ENCODE data around the gene ILF3. TPM values are rescaled to one million over a fixed set of nuclear protein-coding genes. Genes with fewer than 3 reads are reported as not detected.

ILF3 gene
- 387 and 396 TPM in 2 replicates for total RNA-seq

DNA sequence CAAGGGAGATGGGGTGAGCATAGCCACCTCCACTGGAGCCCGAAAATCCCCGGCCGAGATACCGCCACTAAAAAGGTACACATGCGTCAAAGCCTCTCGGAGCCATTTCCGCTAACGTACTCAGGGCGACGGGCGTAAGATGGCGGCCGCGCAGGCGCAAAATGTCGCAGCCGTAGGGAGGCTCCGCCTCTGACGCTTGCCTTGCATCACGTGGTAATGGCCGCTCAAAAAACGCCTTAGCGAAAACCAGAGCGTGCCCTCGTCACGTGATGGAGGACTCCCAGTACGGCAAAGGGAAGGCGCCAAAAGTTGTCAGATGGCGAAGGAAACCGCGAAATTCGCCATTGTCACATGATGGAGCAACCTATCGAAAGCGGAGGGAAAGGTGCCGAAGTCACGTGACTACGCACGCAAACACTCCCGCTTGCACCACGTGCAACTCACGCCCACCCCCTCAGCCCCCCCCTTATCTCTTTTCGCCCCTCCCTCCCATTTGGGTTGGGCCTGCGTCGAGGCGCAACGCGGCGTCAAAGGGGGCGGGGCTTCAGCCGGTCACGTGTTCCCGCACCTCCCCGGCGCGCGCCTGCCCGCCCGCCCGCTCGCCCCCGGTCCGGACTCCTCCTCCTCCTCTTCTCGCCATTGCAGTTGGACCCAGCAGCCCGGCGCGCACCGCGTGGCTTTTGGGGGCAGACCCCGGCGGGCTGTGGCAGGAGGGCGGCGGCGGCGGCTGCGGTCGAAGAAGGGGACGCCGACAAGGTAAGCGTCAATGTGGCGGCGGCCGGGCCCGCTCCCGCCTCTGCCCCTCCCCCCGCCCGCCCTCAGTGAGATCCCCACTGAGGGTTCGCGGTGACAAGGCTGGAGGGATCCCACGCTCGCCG is at the start of gene ILF3:
ILF3 (plus strand) TSS at position 615 of the 878 bp plus-strand sequence. CDS start 16,260 bp downstream, outside the sequence.
- intact Hi-C loops (cut with micrococcal nuclease) = loop anchor here (1.0 to 10.0 kb wide), 18 partner anchors 41 to 781 kb away; partner anchors contain the start of genes CARM1, CDC37, DNMT1 and ODAD3

DNA sequence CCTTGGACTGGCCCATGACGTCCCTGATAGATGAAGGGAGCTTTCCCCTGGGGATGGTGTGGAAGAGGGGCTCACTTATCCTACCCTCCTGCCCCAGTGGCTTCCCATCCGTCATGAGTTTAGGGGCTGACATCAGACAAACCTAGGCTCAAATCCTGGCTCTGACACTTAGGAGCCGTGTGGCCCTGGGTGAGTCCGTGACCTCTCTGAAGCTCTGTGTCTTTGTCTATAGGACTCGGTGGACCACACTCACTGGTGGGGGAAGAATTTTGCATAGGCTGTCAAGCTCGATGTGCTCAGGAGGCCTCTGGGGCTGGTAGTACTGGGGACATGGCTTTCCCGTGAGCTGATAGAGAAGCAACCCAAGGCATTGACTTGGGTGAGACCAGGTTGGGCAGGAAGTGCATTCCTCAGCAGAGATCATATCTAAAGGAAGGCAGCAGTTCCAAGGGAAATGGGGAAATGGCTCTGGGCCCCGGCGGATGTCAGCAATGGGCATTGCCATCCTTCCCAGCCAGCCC is 49.6 kb upstream of the ILF3 start:
- intact Hi-C loops (cut with micrococcal nuclease) = loop anchor here (1.0 kb wide), 2 partner anchors 20 to 23 kb away; no protein-coding TSS in a partner anchor

DNA sequence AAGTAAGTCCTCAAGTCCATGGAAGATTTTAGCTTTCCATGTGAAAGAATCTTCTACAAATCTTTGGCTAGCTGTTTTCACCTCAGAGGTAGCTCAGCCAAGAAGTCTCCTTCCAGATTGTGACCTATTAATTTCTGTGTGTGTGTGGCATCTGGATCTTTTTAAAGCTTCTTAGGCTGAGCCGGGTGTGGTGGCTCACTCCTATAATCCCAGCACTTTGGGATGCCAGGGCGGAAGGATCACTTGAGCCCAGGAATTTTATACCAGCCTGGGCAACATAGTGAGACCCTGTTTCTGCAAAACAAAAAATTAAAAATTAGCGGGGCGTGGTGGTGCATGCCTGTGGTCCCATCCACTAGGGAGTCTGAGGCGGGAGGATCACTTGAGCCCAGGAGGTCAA is 42.2 kb upstream of the ILF3 start:
- intact Hi-C loops (cut with micrococcal nuclease) = no loop called here

DNA sequence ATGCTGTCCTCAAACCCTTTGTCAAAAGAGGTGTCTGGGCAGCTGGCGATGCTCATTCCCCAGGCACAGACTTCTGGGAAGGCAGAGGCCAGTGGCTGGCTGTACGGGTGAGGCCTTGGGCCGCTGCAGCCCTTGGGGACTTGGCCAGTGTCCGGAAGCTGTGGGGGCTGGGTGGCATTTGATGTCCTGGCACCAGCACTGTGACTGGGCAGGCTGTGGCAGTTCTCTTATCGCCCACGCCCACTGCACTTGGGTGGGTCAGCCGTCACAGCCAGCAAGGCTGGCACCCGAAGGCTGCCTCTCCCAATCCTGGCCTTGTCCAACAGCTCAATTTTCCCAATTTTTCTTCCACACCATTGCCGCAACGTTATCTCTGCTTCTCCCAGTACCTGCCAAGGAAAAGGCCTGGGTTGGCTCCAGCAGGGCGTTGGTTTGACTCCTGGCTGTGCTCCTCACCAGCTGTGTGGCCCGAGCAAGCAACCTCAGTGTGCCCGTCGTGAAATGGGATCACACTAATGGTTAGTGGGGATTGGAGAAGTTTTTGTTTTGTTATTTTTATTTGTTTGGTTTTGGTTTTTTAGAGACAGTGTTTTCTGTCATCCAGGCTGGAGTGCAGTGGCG is 41.5 kb upstream of the ILF3 start:
- intact Hi-C loops (cut with micrococcal nuclease) = no loop called here

DNA sequence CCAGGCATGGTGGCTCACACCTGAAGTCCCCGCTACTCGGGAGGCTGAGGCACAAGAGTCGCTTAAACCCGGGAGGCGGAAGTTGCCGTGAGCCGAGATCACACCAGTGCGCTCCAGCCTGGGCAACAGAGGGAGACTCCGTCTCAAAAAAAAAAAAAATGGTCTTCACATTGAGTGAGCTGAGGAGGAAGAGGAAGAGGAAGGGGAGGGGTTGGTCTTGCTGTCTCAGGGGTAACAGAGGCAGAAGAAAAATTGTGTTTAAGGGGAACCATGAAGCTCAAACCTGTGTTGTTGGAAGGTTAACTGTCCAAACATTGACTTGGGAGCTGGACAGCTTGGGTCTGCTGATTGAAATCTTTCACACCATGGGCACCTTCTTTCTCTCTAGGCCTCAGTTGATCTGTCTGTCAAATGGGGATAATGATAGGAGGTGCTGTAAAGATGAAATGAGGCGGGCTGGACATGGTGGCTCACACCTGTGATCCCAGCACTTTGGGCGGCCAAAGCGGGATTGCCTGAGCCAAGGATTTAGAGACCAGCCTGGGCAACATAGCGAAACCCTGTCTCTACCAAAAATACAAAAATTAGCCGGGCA is 38.6 kb upstream of the ILF3 start:
- intact Hi-C loops (cut with micrococcal nuclease) = no loop called here

DNA sequence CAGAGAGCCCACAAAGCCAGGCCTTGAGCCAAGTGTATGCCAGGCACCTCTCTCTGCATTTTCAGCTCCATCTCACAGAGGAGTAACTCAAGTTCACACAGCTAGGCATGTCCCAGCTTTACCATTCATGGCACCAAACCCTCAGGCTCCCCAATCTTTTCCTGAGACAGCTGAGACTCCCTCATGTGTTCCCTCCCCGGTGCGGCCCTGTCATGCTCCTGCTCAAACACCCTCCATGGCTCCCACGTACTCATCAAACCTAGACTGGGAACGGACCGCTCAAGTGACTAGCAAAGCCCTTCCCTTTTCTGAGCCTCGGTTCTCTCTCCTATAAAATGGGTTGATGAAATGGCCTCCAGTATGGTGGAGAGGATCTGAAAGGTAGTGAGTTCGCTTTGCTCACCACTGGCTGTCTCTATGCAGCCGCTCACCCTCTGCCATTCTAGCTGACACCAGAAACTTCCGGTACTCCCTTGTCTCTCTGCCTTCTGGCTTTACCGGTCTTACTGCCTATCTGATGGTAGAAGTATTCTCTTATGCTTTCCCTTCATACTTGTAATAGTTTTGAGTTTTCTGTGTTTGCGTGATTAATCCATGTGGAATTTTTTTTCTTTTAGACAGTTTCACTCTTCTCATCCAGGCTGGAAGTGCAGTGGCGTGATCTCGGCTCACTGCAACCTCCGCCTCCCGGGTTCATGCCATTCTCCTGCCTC is 36.6 kb upstream of the ILF3 start:
- intact Hi-C loops (cut with micrococcal nuclease) = no loop called here

DNA sequence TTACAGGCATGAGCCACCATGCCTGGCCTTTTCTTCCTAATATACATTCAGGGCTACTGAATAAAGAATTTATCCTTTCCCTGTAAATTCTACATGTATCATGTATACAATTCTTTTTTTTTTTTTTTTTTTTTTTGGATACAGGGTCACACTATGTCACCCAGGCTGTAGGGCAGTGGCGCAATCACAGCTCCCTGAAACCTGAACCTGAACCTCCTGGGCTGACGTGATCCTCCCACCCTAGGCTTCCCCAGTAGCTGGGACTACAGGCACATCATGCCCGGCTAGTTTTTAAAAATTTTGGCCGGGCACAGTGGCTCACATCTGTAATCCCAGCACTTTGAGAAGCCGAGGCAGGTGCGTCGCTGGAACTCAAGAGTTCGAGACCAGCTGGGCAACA is 35.3 kb upstream of the ILF3 start:
- intact Hi-C loops (cut with micrococcal nuclease) = no loop called here

DNA sequence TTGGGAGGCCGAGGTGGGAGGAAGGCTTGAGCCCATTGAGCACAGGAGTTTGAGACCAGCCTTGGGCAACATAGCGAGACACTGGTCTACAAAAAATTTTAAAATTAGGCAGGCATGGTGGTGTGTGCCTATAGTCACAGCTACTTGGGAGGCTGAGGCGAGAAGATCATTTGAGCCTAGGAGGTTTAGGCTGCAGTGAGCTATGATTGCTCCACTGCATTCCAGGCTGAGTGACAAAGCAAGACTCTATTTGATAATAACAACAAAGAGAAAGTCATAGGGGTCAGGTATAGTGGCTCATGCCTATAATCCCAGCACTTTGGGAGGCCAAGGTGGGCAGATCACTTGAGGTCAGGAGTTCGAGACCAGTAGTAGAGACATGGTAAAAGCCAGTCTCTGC is 33.4 kb upstream of the ILF3 start:
- intact Hi-C loops (cut with micrococcal nuclease) = no loop called here

DNA sequence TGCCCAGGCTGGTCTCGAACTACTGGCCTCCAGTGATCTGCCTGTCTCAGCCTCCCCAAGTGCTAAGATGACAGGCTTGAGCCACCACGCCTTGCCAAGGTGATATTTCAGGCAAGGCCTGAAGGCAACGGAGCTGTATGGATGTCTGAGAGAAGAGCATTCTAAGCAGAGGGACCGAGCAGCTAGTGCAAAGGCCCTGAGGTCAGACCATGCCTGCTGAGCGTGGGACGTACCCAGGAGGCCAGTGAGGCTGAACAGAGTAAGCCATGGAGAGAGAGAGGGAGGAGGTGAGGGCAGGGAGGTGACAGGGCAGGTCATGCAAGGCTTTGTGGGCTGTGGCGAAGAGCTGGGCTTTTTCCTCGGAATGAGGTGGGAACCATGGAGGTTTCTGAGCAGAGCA is 32.2 kb upstream of the ILF3 start:
- intact Hi-C loops (cut with micrococcal nuclease) = no loop called here

DNA sequence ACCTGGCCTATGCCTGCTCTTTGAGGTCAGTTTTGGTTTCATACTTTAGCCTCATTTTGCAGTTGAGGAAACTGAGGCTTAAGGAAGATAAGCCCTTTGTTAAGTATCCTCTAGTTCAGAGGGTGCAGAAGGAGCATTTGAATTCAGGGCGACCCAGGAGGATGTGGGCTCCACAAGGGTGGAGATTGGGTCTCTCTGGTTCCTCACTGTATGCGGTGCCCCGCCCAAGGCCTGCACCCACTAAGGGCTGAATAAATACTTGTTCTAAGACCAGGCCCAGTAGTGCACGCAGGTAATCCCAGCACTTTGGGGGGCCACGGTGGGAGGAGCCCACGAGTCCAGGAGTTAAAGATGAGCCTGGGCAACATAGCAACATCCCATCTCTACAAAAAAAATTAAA is 29.6 kb upstream of the ILF3 start:
- intact Hi-C loops (cut with micrococcal nuclease) = loop anchor here (1.0 kb wide), 1 partner anchor 20 kb away; no protein-coding TSS in a partner anchor

DNA sequence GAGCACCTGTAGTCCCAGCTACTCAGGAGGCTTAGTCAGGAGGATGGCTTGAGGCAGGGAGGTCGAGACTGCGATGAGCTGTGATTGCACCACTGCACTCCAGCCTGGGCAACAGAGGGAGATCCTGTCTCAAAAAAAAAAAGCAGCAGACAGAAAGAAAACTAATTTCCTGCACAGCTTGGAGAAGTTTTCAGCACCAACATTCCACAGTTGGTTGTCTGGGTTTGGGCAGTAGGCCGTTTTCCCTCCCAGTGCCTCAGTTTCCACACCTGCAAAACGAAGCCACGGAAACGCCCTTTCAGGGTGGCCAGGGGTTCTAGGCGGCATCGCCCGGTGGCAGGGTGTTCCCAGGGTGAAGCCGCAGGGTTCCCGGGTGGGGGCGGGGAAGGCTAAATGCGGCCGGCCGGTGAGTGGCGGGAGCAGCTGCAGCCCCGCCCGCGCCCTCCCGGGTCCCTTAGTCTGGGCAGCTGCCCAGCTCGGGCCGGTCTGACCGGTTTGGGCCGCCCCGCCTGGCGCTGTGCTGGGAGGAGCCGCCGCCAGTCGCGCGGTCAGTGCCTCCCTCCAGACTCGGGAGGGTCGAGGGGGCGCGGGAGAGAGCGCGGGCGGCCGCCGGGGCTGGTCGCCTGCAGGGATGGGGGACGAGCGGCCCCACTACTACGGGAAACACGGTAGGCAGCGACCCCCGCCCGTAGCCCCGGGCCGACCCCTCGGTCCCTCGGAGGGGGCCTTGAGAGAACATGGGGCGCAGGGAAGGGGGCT is 29.0 kb upstream of the ILF3 start, which contains the start of gene SLC44A2:
SLC44A2 (plus strand) TSS at position 551 of the 759 bp plus-strand sequence; CDS start at position 632, 81 bp downstream.
- intact Hi-C loops (cut with micrococcal nuclease) = no loop called here

DNA sequence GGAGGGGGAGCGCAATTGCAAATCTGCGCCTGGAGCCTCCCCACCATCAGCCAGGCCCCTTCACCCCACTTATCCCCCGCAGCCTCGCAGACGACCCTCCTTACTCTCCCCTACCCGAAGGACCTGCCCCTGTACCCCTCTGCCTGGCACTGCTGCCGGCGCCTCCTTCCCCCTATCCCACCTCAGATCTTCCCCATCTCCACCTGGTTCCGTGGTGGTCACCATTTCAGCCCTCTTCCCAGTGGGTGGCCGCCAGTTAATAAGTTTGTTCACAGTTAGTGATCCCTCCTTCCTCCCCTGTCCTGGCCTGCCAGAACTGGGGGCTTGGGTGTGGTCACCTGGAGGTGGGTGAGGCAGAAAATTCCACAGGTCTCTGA is 28.4 kb upstream of the ILF3 start:
- intact Hi-C loops (cut with micrococcal nuclease) = no loop called here

DNA sequence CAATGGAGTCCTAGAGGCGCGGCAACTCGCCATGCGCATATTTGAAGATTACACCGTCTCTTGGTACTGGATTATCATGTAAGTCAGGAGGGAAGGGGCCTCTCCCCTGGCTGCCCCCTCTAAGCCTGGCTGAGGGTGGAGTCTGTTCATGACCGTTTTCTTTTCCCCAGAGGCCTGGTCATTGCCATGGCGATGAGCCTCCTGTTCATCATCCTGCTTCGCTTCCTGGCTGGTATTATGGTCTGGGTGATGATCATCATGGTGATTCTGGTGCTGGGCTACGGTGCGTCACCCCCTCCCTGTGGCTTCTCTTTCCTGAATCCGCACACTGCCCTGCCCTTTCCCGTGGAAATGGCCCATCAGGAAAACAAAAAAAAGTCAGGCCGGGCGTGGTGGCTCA is 22.3 kb upstream of the ILF3 start:
- intact Hi-C loops (cut with micrococcal nuclease) = no loop called here

DNA sequence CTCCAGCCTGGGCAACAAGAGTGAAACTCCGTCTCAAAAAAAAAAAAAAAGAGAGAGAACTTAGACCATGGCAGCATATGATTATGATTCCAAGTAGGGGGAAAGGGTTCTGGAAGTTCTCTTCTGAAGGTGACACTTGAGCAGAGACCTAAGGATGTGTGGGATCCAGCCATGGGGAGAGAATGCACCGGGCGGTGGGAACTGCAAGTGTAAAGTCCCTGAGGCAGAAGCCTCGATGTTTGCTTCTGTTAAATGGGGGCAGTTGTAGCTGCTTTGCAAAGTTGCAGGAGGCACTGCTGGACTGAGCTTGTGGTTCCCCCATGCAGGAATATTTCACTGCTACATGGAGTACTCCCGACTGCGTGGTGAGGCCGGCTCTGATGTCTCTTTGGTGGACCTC is 19.7 kb upstream of the ILF3 start:
- intact Hi-C loops (cut with micrococcal nuclease) = no loop called here

DNA sequence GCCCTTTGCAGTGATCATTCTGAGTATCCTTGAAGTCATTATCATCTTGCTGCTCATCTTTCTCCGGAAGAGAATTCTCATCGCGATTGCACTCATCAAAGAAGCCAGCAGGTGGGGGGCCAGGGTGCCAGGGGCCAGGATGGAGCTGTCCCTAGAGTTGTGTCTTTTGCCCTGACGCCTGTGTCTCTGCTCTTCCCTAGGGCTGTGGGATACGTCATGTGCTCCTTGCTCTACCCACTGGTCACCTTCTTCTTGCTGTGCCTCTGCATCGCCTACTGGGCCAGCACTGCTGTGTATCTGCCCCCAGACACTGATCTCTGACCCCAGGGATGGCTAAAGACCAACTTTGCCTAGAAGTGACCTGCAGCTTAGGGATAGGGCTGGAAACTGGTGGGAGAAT is 19.2 kb upstream of the ILF3 start:
- intact Hi-C loops (cut with micrococcal nuclease) = no loop called here

DNA sequence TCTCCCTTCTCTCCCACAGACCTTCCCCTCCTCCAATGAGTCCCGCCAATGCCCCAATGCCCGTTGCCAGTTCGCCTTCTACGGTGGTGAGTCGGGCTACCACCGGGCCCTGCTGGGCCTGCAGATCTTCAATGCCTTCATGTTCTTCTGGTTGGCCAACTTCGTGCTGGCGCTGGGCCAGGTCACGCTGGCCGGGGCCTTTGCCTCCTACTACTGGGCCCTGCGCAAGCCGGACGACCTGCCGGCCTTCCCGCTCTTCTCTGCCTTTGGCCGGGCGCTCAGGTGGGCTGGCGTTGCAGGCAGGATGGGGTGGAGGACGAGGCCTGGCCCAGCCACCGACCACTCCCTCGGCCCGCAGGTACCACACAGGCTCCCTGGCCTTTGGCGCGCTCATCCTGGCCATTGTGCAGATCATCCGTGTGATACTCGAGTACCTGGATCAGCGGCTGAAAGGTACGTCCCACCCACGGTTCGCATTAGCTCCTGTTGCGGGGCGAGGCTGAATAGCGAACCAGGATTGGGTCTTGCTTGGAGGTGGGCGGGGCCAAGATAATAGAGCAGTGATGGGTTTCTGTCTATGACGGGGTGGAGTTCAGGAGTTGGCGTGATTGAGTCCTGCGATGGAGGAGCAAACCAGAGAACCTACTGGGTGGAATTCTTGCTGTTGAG is 17.7 kb upstream of the ILF3 start:
- intact Hi-C loops (cut with micrococcal nuclease) = no loop called here

DNA sequence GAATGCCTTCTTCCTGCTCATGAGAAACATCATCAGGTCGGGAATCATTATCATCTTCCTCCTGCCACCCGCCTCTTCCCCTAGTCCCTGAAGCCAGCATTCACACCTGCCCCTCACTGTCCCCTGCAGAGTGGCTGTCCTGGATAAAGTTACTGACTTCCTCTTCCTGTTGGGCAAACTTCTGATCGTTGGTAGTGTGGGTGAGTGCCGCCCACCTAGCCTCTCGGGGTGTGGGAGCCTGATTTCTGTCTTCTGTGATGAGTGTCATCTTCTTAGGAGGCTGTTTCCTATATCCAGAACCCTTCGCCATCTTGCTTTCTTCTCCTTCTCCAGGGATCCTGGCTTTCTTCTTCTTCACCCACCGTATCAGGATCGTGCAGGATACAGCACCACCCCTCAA is 16.3 kb upstream of the ILF3 start:
- intact Hi-C loops (cut with micrococcal nuclease) = no loop called here

DNA sequence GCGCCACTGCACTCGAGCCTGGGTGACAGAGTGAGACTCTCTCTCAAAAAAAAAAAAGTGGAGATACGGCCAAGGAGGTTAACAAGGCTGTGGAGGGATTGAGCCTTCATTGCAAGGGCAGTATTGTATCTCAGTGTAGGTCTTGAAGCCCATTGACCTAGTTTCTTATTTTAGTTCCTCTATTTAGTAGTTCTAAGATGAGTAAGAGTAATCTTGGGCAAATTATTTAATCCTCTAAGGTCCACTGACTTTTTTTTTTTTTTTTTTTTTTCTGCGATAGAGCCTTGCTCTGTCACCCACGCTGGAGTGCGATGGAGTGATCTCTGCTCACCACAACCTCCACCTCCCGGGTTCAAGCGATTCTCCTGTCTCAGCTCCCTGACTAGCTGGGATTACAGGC is 14.3 kb upstream of the ILF3 start:
- intact Hi-C loops (cut with micrococcal nuclease) = no loop called here

DNA sequence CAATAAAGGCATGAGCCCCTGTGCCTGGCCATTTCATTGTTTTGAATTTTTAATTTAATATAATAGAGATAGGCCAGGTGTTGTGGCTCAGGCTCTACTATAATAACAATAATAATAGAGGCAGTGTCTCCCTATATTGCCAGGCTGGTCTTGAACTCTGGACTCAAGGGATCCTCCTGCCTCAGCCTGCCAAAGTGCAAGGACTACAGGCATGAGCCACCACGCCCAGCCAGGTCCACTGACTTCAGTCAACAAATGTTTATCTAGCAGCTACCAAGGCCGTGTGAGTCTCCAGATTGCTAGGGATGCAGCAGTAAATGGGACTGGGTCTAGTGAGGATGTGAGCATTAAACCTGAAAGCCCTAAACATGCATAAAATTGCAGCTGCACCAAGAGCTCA is 13.8 kb upstream of the ILF3 start:
- intact Hi-C loops (cut with micrococcal nuclease) = no loop called here

DNA sequence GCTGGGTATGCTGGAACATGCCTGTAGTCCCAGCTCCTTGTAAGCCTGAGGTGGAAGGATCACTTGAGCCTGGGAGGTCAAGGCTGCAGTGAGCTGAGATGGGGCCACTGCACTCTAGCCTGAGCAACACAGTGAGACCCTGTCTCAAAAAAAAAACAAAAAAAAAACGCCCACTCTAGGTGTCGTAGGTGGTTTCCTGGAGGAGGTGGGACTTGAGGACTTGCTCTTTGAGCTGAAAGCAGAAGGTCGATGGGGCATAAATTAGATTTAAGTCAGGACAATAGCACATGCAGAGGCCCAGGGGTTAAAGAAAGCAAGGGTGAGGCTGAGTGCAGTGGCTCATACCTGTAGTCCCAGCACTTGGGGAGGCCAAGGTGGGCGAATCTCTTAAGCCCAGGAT is 12.9 kb upstream of the ILF3 start:
- intact Hi-C loops (cut with micrococcal nuclease) = no loop called here

Data from T-helper 1 cell treated with Interleukin-12 subunit alpha and Interleukin-12 subunit beta and Interleukin-4 antibody, amounts not matched to agents 30 ng/mL and 1 ng/mL, for 36 hours (primary cell).